ENCODE measurements around the gene CHD5. TPM values are rescaled to one million over a fixed set of nuclear protein-coding genes. Genes with fewer than 3 reads are reported as not detected.

Gene CHD5
- total RNA-seq, 2 experiments from 2014 or later: 0.67 to 0.96 TPM

GRCh38 chr1:6141592-6141991 lies 38.5 kb downstream of the CHD5 start:
- Mint-ChIP-seq H3K36me3 (ENCODE audit: low read depth) (no peaks in the 10 kb centered on the region), H3K4me1 (no peaks in the 10 kb centered on the region), H3K27me3 (peaks cover 3% of the 10 kb centered on the region), H3K9me3 (no peaks in the 10 kb centered on the region), H3K27ac (no peak overlapping the region), H3K4me3 (no peak overlapping the region)
- ChIA-PET POLR2A (no interaction called here), CTCF (no interaction called here)
- peak; percentile 28 for DNase-seq

- Mint-ChIP-seq H3K4me3 (no peak overlapping the region), H3K9me3 (no peaks in the 10 kb centered on the region), H3K27me3 (peaks cover 3% of the 10 kb centered on the region), H3K27ac (no peak overlapping the region), H3K4me1 (no peaks in the 10 kb centered on the region), H3K36me3 (ENCODE audit: low read depth) (no peaks in the 10 kb centered on the region)
- DNase-seq: no peak
- POLR2A ChIA-PET: no interaction called here
- CTCF ChIA-PET: interaction anchor here (0.9 kb wide), 1 partner anchor 184 kb away, joined by 3 read pairs; no protein-coding TSS in a partner anchor
Observed at GRCh38 chr1:6140413-6140812, 39.7 kb downstream of the CHD5 start.

GRCh38 chr1:6137758-6138157 lies 42.4 kb downstream of the CHD5 start:
- Mint-ChIP-seq H3K9me3 (no peaks in the 10 kb centered on the region), H3K4me1 (no peaks in the 10 kb centered on the region), H3K27ac (no peak overlapping the region), H3K27me3 (peaks cover 3% of the 10 kb centered on the region), H3K36me3 (ENCODE audit: low read depth) (no peaks in the 10 kb centered on the region), H3K4me3 (no peak overlapping the region)
- CTCF ChIA-PET: no interaction called here
- POLR2A ChIA-PET: no interaction called here
- DNase-seq: no peak

DNA sequence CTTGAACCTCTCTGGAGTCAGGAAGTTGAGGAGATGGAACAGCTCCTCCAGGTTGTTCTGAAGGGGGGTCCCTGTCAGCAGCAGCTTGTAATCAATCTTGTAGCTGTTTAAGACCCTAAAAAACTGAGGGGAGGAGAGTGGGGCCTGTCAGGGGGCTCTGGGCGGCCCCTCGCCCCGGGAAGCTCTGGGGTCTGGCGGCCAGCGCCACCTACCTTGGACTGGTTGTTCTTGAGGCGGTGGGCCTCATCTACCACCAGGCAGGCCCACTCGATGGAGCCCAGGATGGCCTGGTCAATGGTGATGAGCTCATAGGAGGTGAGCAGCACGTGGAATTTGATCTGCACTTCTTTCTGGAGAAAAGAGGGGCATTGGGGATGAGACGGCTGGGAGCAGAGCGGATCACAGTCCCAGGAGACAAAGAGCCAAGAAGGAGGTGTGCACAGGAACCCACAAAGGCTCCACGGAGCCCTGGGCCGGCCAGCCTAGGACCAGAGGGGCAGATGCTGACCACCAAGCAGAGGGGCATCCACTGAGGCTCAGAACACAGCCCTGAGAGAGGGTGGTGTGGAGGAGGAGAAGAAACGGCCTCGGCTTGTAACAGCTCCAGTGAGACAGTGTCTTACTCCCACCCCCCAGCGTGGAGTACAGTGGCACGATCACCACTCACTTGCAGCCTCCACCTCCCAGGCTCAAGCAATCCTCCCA lies 43.5 kb downstream of the CHD5 start:
- POLR2A ChIA-PET: no interaction called here
- Mint-ChIP-seq H3K27me3 (peaks cover 3% of the 10 kb centered on the region), H3K27ac (no peak overlapping the region), H3K36me3 (ENCODE audit: low read depth) (no peaks in the 10 kb centered on the region), H3K9me3 (peaks cover 7% of the 10 kb centered on the region), H3K4me3 (no peak overlapping the region), H3K4me1 (no peaks in the 10 kb centered on the region)
- DNase-seq: no peak
- CTCF ChIA-PET: no interaction called here

GRCh38 chr1:6134741-6135510 lies 45.2 kb downstream of the CHD5 start:
- ChIA-PET POLR2A (no interaction called here), CTCF (interaction anchor here (1.7 kb wide), 1 partner anchor 10 kb away, joined by 4 read pairs; no protein-coding TSS in a partner anchor)
- peaks cover 7% of the 10 kb centered on the region for H3K9me3 Mint-ChIP-seq
- no peaks in the 10 kb centered on the region for H3K36me3 Mint-ChIP-seq (ENCODE audit: low read depth)
- H3K27me3 Mint-ChIP-seq: peaks cover 3% of the 10 kb centered on the region
- DNase-seq: no peak
- no peaks in the 10 kb centered on the region for H3K4me1 Mint-ChIP-seq
- H3K27ac Mint-ChIP-seq: no peak overlapping the region
- no peak overlapping the region for H3K4me3 Mint-ChIP-seq

DNA sequence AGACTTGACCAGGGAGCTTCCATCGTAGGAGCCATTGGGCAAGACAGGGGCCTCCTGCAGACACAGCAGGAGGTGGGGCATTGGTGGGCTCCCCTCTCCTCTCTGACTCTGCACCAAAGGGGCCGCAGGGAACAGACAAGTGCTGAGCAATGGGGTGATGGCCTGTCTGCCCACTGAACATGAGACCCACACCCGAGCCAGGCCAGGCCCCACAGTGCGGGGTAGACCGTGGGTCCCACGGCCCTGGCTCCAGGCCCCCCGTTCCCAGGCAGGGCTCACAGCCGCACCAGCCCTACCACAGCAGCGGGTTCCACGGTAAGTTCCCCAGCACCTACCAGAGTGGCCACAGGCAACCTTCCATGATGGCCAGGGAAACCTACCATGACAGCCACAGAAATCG lies 45.9 kb downstream of the CHD5 start:
- peaks cover 7% of the 10 kb centered on the region for H3K9me3 Mint-ChIP-seq
- H3K27ac Mint-ChIP-seq: no peak overlapping the region
- ChIA-PET CTCF (no interaction called here), POLR2A (no interaction called here)
- H3K27me3 Mint-ChIP-seq: peaks cover 3% of the 10 kb centered on the region
- H3K4me3 Mint-ChIP-seq: no peak overlapping the region
- no peaks in the 10 kb centered on the region for H3K4me1 Mint-ChIP-seq
- no peak for DNase-seq
- no peaks in the 10 kb centered on the region for H3K36me3 Mint-ChIP-seq (ENCODE audit: low read depth)

DNA sequence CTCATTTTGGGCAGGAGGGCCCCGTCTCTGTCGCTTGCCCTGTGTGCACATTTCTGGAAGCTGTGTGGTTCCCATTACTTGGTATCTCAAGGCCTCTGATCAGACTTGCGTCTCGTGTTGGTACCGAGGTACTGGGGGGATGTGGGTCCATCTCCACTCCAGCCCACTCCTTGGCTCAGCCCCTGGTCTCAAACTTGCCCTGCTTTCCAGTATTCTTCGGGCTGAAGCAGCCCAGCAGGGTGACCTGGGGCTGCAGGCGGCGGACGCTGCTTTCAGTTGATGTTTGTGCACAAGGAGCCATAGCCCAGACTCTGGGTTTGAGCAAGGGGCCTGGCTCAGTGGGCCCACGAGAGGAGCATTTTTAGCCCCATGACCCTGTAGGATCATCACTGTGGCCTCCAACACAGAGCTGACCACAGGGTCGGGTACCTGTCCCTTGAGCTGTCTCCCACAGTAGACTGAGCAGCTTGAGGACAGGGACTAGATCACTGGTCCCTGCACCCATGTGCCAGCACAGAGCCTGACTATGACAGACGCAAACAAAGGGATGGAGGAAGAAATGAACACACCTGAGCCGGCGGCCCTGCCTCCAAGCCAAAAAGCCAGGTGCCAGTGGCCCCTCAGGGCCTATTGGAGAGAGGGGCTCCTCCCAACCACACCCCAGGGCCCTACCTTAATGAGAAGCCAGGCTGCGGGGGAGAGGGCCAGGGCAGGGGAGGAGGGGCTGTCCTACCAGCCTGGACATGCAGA lies 46.8 kb downstream of the CHD5 start:
- H3K4me3 Mint-ChIP-seq: no peak overlapping the region
- no peaks in the 10 kb centered on the region for H3K27me3 Mint-ChIP-seq
- CTCF ChIA-PET: no interaction called here
- no peak overlapping the region for H3K27ac Mint-ChIP-seq
- H3K36me3 Mint-ChIP-seq (ENCODE audit: low read depth): no peaks in the 10 kb centered on the region
- no peak for DNase-seq
- peaks cover 7% of the 10 kb centered on the region for H3K9me3 Mint-ChIP-seq
- POLR2A ChIA-PET: no interaction called here
- no peaks in the 10 kb centered on the region for H3K4me1 Mint-ChIP-seq

- ChIA-PET CTCF (no interaction called here), POLR2A (no interaction called here)
- Mint-ChIP-seq H3K9me3 (peaks cover 7% of the 10 kb centered on the region), H3K4me3 (no peak overlapping the region), H3K4me1 (peaks cover 3% of the 10 kb centered on the region), H3K27me3 (no peaks in the 10 kb centered on the region), H3K27ac (no peak overlapping the region), H3K36me3 (ENCODE audit: low read depth) (no peaks in the 10 kb centered on the region)
- DNase-seq: no peak
Observed at GRCh38 chr1:6131561-6131960, 48.6 kb downstream of the CHD5 start.

DNA sequence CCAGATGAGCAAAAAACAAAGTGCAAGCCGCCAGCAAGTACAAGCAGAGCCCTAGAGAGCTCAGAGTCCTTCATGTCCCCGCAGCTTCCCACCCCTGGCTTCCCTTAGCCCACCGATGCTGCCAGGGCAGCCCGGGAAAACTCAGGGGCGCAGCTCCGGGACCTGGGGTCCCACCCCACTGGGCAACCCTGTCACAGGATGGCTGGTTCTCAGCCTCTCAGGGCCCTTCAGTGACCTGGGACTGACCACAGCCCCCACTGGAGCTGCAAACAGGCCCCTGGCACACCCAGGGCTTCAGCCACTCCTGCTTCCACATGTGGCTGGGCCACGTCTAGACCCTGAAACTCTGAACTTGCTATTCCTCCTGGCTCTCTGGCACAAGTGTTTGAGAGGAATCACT lies 49.5 kb downstream of the CHD5 start:
- H3K36me3 Mint-ChIP-seq (ENCODE audit: low read depth): no peaks in the 10 kb centered on the region
- DNase-seq: no peak
- ChIA-PET CTCF (no interaction called here), POLR2A (no interaction called here)
- no peak overlapping the region for H3K4me3 Mint-ChIP-seq
- no peak overlapping the region for H3K27ac Mint-ChIP-seq
- H3K9me3 Mint-ChIP-seq: peaks cover 7% of the 10 kb centered on the region
- no peaks in the 10 kb centered on the region for H3K27me3 Mint-ChIP-seq
- peaks cover 3% of the 10 kb centered on the region for H3K4me1 Mint-ChIP-seq

- Mint-ChIP-seq H3K4me1 (peaks cover 3% of the 10 kb centered on the region), H3K27me3 (no peaks in the 10 kb centered on the region), H3K9me3 (peaks cover 7% of the 10 kb centered on the region), H3K36me3 (ENCODE audit: low read depth) (no peaks in the 10 kb centered on the region), H3K4me3 (no peak overlapping the region), H3K27ac (no peak overlapping the region)
- ChIA-PET CTCF (interaction anchor here (0.7 kb wide), 1 partner anchor 532 kb away, joined by 3 read pairs; no protein-coding TSS in a partner anchor), POLR2A (no interaction called here)
- no peak for DNase-seq
Observed at GRCh38 chr1:6130036-6130435, 50.1 kb downstream of the CHD5 start.

DNA sequence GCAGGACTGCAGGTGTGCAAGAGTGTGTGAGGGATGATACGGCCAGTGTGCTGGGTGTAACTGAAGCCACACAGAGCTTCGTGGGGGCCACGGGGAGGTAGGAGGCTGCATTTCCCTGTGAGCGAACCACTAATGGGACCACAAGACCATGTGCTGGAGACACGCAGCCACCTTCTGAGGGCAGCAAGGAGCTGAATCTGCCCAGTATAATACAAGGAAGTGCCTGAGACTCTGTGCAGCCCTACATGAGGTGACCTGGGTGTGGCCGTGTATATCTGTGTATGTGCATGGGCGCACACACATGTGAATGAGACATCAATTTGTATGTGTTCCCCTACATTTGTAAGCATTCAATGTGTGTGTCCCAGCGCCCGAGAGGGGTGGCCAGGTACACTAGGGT lies 50.8 kb downstream of the CHD5 start:
- H3K4me3 Mint-ChIP-seq: no peak overlapping the region
- H3K9me3 Mint-ChIP-seq: peaks cover 7% of the 10 kb centered on the region
- no peaks in the 10 kb centered on the region for H3K27me3 Mint-ChIP-seq
- H3K27ac Mint-ChIP-seq: no peak overlapping the region
- ChIA-PET POLR2A (no interaction called here), CTCF (interaction anchor here (0.7 to 1.0 kb wide), 2 partner anchors 62 to 533 kb away, joined by 3 to 4 read pairs; no protein-coding TSS in a partner anchor)
- no peaks in the 10 kb centered on the region for H3K36me3 Mint-ChIP-seq (ENCODE audit: low read depth)
- peaks cover 3% of the 10 kb centered on the region for H3K4me1 Mint-ChIP-seq
- no peak for DNase-seq

DNA sequence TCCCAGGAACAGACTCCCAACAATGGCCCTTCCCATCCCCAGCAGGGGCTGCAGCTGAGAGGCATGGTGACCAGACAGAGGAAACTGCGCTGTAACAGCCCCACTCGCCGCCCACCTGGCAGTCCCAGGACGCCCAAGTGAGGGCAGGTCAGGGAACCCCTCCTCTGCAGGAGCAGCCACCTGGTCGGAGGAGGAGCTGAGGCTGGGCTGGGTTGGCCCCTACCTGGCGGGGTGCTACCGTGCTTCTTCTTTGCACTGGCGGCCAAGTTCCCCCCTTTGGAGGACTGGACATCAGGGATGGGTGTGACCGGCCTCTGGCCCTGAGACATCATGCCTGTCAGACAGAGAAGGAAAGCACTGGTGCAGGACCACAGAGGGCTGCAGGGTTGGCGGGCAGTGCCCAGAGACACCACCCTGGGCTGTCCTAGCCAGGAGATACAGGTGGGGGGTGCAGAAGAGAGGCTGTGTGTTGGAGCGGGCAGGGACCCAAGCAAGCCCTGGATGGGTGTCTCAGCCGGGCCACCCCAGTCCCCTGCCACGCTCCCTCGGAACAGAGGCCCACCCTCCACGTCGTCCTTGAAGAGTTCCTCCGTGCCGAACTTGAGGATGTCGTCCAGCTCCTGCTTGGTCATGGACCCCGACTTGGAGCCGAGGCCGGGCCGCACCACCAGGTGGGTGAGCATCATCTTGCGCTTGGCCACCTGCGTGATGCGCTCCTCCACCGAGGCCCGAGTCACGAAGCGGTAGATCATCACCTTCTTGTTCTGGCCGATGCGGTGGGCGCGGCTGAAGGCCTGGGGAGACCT lies 51.6 kb downstream of the CHD5 start:
- Mint-ChIP-seq H3K4me3 (no peak overlapping the region), H3K9me3 (peaks cover 7% of the 10 kb centered on the region), H3K36me3 (ENCODE audit: low read depth) (no peaks in the 10 kb centered on the region), H3K27ac (no peak overlapping the region), H3K4me1 (peaks cover 3% of the 10 kb centered on the region), H3K27me3 (no peaks in the 10 kb centered on the region)
- POLR2A ChIA-PET: no interaction called here
- DNase-seq: no peak
- CTCF ChIA-PET: interaction anchor here (1.0 kb wide), 1 partner anchor 63 kb away, joined by 4 read pairs; no protein-coding TSS in a partner anchor
